GM23338 (cell line): Measurements from ENCODE around the gene MINDY1. TPM values are rescaled to one million over a fixed set of nuclear protein-coding genes. Genes with fewer than 3 reads are reported as not detected.

Experiments used
- ATAC-seq: fragments of 200-7000 bp; cut with Tn5 transposase; 3 replicates; pipeline ENCODE4 v1.9.1; 2020
- DNase-seq: peaks from one replicate; pipeline ENCODE4 v3.0.0-alpha.2; 2015; ENCODE audit warnings: low spot score
- H2AFZ ChIP-seq: fragments of 200-600 bp; sonication (generic); 2 replicates; pipeline ENCODE4 v1.8.0; 2016; ENCODE audit warnings: antibody characterized with exemption, mild to moderate bottlenecking, moderate library complexity
- H3F3A ChIP-seq: fragments of 200-600 bp; sonication (generic); replicated peaks from 2 replicates; pipeline ENCODE4 v1.8.0; 2017; ENCODE audit warnings: antibody characterized with exemption, mixed run types, low read depth
- H3K27ac ChIP-seq: fragments of 200-600 bp; sonication (generic); 2 replicates; pipeline ENCODE4 v1.6.1; 2016; ENCODE audit warnings: low read depth
- H3K27me3 ChIP-seq: fragments of 200-600 bp; sonication (generic); 2 replicates; pipeline ENCODE4 v1.8.0; 2016; ENCODE audit warnings: mild to moderate bottlenecking, mixed run types, moderate library complexity; ENCODE audit not compliant: insufficient read depth
- H3K36me3 ChIP-seq: fragments of 200-600 bp; sonication (generic); 2 replicates; pipeline ENCODE4 v1.8.0; 2016; ENCODE audit warnings: mild to moderate bottlenecking; ENCODE audit not compliant: insufficient read depth
- H3K4me1 ChIP-seq: fragments of 200-600 bp; sonication (generic); 2 replicates; pipeline ENCODE4 v1.8.0; 2016; ENCODE audit warnings: mild to moderate bottlenecking, moderate library complexity; ENCODE audit not compliant: insufficient read depth
- H3K4me2 ChIP-seq: fragments of 200-600 bp; sonication (generic); 2 replicates; pipeline ENCODE4 v1.7.1; 2017; ENCODE audit warnings: mixed run types
- H3K4me3 ChIP-seq: fragments of 200-600 bp; sonication (generic); 2 replicates; pipeline ENCODE4 v1.6.1; 2016; ENCODE audit warnings: mixed run types
- H3K79me2 ChIP-seq: fragments of 200-600 bp; sonication (generic); replicated peaks from 2 replicates; pipeline ENCODE4 v1.8.0; 2017; ENCODE audit warnings: mild to moderate bottlenecking; ENCODE audit not compliant: insufficient read depth
- H3K9me2 ChIP-seq: fragments of 200-600 bp; sonication (generic); 2 replicates; pipeline ENCODE4 v1.8.0; 2017; ENCODE audit not compliant: insufficient read depth
- H4K20me1 ChIP-seq: fragments of 200-600 bp; sonication (generic); replicated peaks from 2 replicates; pipeline ENCODE4 v1.8.0; 2017; ENCODE audit warnings: mild to moderate bottlenecking; ENCODE audit not compliant: insufficient read depth
- H3K27ac Mint-ChIP-seq: 2 replicates; pipeline ENCODE4 v1.8.0; 2020; ENCODE audit warnings: inconsistent platforms, mild to moderate bottlenecking, moderate library complexity, mixed read lengths
- H3K27me3 Mint-ChIP-seq: 3 replicates; pipeline ENCODE4 v1.8.0; 2022; ENCODE audit warnings: low read depth, mild to moderate bottlenecking, moderate library complexity, mixed read lengths, inconsistent platforms; ENCODE audit not compliant: insufficient read depth, poor library complexity
- H3K36me3 Mint-ChIP-seq: 3 replicates; pipeline ENCODE4 v1.8.0; 2021; ENCODE audit warnings: low read depth, mild to moderate bottlenecking, inconsistent platforms, moderate library complexity, mixed read lengths
- H3K4me1 Mint-ChIP-seq: 3 replicates; pipeline ENCODE4 v1.8.0; 2020; ENCODE audit warnings: mild to moderate bottlenecking, inconsistent platforms, mixed read lengths
- H3K4me3 Mint-ChIP-seq: 3 replicates; pipeline ENCODE4 v1.8.0; 2021; ENCODE audit warnings: moderate library complexity, mild to moderate bottlenecking, inconsistent platforms, mixed read lengths
- H3K9me3 Mint-ChIP-seq: 3 replicates; pipeline ENCODE4 v1.8.0; 2020; ENCODE audit warnings: moderate library complexity, mild to moderate bottlenecking, inconsistent platforms, mixed read lengths
- CTCF ChIP-seq, 2 experiments: fragments of 200-600 bp in 1 of 2; sonication (generic) in 1 of 2; conservative IDR thresholded peaks; 2 replicates each; pipeline versions ENCODE4 v1.5.1 to v1.6.1; 2016 to 2017; ENCODE audit warnings: antibody characterized with exemption in 2 of 2, low read depth in 2 of 2, mild to moderate bottlenecking in 2 of 2, moderate library complexity in 1 of 2
- EZH2phosphoT487 ChIP-seq: fragments of 200-600 bp; sonication (generic); IDR thresholded peaks from one replicate; pipeline ENCODE4 v1.8.1; 2018; ENCODE audit warnings: antibody characterized with exemption; ENCODE audit not compliant: unreplicated experiment
- JUNB ChIP-seq: IDR thresholded peaks from one replicate; pipeline ENCODE4 v1.6.1; 2016; ENCODE audit warnings: antibody characterized with exemption; ENCODE audit not compliant: unreplicated experiment
- STAT1 ChIP-seq: IDR thresholded peaks from one replicate; pipeline ENCODE4 v1.6.1; 2016; ENCODE audit warnings: antibody characterized with exemption; ENCODE audit not compliant: unreplicated experiment
- ZNF331 ChIP-seq: fragments of 250-450 bp; sonication (Bioruptor Pico); IDR thresholded peaks from 2 replicates; pipeline ENCODE4 v1.5.0; 2020; ENCODE audit warnings: low read depth, mild to moderate bottlenecking, moderate library complexity
- ZNF462 ChIP-seq: fragments of 250-450 bp; sonication (Bioruptor Pico); IDR thresholded peaks from 2 replicates; pipeline ENCODE4 v1.5.0; 2020; ENCODE audit warnings: mild to moderate bottlenecking, moderate library complexity
- polyA plus RNA-seq: library from polyadenylated mRNA; unstranded; fragments of >200 nt; fragmentation: Nextera tagmentation; extraction: Ambion mirVana; gene quantifications from 2 replicates; pipeline ENCODE4 v1.2.1, GENCODE V29; 2016
- total RNA-seq: library from RNA; depleted of rRNA; stranded (reverse); fragments of >200 nt; shearing (Covaris generic); gene quantifications from 2 replicates; pipeline ENCODE4 v1.2.3, GENCODE V29; 2014

MINDY1 gene
- total and polyA plus RNA-seq, 2 experiments from 2014 or later, result 4.5 to 10.3 TPM

- no peak for ATAC-seq
- no peaks in the 10 kb centered on the region; the same call in 1 of the 2 replicates for H4K20me1 ChIP-seq
- Mint-ChIP-seq H3K27ac (peak overlapping the region; percentile 96), H3K36me3 (no peaks in the 10 kb centered on the region; the same call in 2 of the 3 replicates), H3K4me3 (peak overlapping the region; percentile 94), H3K9me3 (no peaks in the 10 kb centered on the region), H3K27me3 (peaks cover 19% of the 10 kb centered on the region), H3K4me1 (peaks cover 36% of the 10 kb centered on the region)
- peaks cover 15% of the 10 kb centered on the region for H3K79me2 ChIP-seq
- no peaks in the 10 kb centered on the region for H3K9me2 ChIP-seq
- H3K27me3 ChIP-seq, result no peaks in the 10 kb centered on the region
- H3F3A ChIP-seq, result peaks cover 10% of the 10 kb centered on the region; the same call in 1 of the 2 replicates
- H3K36me3 ChIP-seq, result no peaks in the 10 kb centered on the region
- peaks cover 25% of the 10 kb centered on the region for H3K4me1 ChIP-seq
- H3K4me3 ChIP-seq, result peak overlapping the region; percentile 84
- H3K4me2 ChIP-seq, result peak overlapping the region; percentile 78
- peak overlapping the region; percentile 83 for H2AFZ ChIP-seq
- peak overlapping the region; percentile 73 for H3K27ac ChIP-seq
- DNase-seq, result peak; percentile 26
- TF ChIP-seq STAT1 (no peak), CTCF (conservative IDR thresholded peaks at IDR 0.05; ENCODE audit: low read depth in 2 of 2) (no peak)
These were observed 1.1 kb upstream of the MINDY1 start for GRCh38 chr1:151007853-151008243.

GRCh38 chr1:151005729-151006319 is 878 bp downstream of the MINDY1 start:
- Mint-ChIP-seq H3K36me3 (peaks cover 3% of the 10 kb centered on the region; the same call in 2 of the 3 replicates), H3K27ac (peak overlapping the region; percentile 96), H3K27me3 (peaks cover 25% of the 10 kb centered on the region), H3K4me1 (peaks cover 41% of the 10 kb centered on the region), H3K9me3 (no peaks in the 10 kb centered on the region), H3K4me3 (peak overlapping the region; percentile 94)
- Histone ChIP-seq H4K20me1 (no peaks in the 10 kb centered on the region), H3K4me3 (peak overlapping the region; percentile 51), H3K4me2 (peak overlapping the region; percentile 85), H3K4me1 (peaks cover 25% of the 10 kb centered on the region), H3K27me3 (no peaks in the 10 kb centered on the region), H3K79me2 (peaks cover 15% of the 10 kb centered on the region), H3K9me2 (no peaks in the 10 kb centered on the region), H3K27ac (peak overlapping the region; percentile 73; the same call in 1 of the 2 replicates), H3K36me3 (no peaks in the 10 kb centered on the region), H2AFZ (peak overlapping the region; percentile 60), H3F3A (peaks cover 10% of the 10 kb centered on the region; the same call in 1 of the 2 replicates)
- TF ChIP-seq JUNB, result no peak
- no peak for TF ChIP-seq ZNF331 (CRISPR knock-in tag)
- TF ChIP-seq CTCF (conservative IDR thresholded peaks at IDR 0.05; ENCODE audit: low read depth in 2 of 2), result no peak
- TF ChIP-seq ZNF462 (CRISPR knock-in tag), result no peak
- no peak for TF ChIP-seq EZH2phosphoT487
- DNase-seq, result no peak
- ATAC-seq, result no peak
